CD14-positive monocyte (primary cell): ENCODE results near the gene SMAD2. TPM values are rescaled to one million over a fixed set of nuclear protein-coding genes. Genes with fewer than 3 reads are reported as not detected.

Experiments
- polyA plus RNA-seq, 3 donors: library from polyadenylated mRNA; depleted of rRNA in 1 of 3; unstranded in 2 of 3; stranded (reverse) in 1 of 3; fragments of 300-500 nt in 2 of 3; fragments of >200 nt in 1 of 3; fragmentation: Illumina TruSeq in 2 of 3; gene quantifications; 1 replicate in 2 of 3; 2 replicates in 1 of 3; pipeline ENCODE4 v1.2.3, GENCODE V29; 2012 to 2021
- small RNA-seq: library from RNA; depleted of rRNA; stranded (forward); fragments of <200 nt; gene quantifications from one replicate; pipeline ENCODE3, GENCODE V24; 2012; ENCODE audit warnings: low read depth; ENCODE audit not compliant: insufficient read length

Gene SMAD2
- polyA plus RNA-seq, 3 donors: 48.1 to 72.6 (median 70.6) TPM

Small RNA genes within 50 kb of the gene (small RNA-seq; reads per million reads assigned to genes)
- gene AC120349.2 (not detected), gene MTCO2P2 (not detected)
